H9 (cell line): ENCODE measurements around the gene PTGFRN. TPM values are rescaled to one million over a fixed set of nuclear protein-coding genes. Genes with fewer than 3 reads are reported as not detected.
A peak's percentile ranks its signal among the peaks of the same experiment; 100 is the strongest.

Source experiments
- DNase-seq: peaks from one replicate; pipeline ENCODE4 v3.0.0-alpha.2; 2017
- H2AFZ ChIP-seq: one replicate; pipeline ENCODE4 v1.6.1; 2013; ENCODE audit warnings: mild to moderate bottlenecking, low read length, control low read depth, moderate library complexity
- H2AK5ac ChIP-seq: 2 replicates; pipeline ENCODE4 v1.6.1; 2013; ENCODE audit warnings: low read length, control low read depth, mixed read lengths; ENCODE audit not compliant: insufficient read length
- H2BK120ac ChIP-seq: one replicate; pipeline ENCODE4 v1.6.1; 2013; ENCODE audit warnings: low read depth, mild to moderate bottlenecking, low read length, control low read depth, inconsistent platforms; ENCODE audit not compliant: poor library complexity, severe bottlenecking
- H2BK12ac ChIP-seq: 2 replicates; pipeline ENCODE4 v1.6.1; 2013; ENCODE audit warnings: low read length, control low read depth, mixed read lengths, low read depth; ENCODE audit not compliant: insufficient read length
- H2BK15ac ChIP-seq: 2 replicates; pipeline ENCODE4 v1.6.1; 2013; ENCODE audit warnings: low read depth, low read length, control low read depth
- H2BK20ac ChIP-seq: one replicate; pipeline ENCODE4 v1.6.1; 2013; ENCODE audit warnings: low read depth, mild to moderate bottlenecking, low read length, control low read depth, inconsistent platforms; ENCODE audit not compliant: poor library complexity, severe bottlenecking
- H2BK5ac ChIP-seq: 2 replicates; pipeline ENCODE4 v1.6.1; 2013; ENCODE audit warnings: low read length, control low read depth, mixed read lengths; ENCODE audit not compliant: insufficient read length
- H3K14ac ChIP-seq: 2 replicates; pipeline ENCODE4 v1.6.1; 2013; ENCODE audit warnings: low read length, control low read depth; ENCODE audit not compliant: insufficient read depth
- H3K18ac ChIP-seq: 2 replicates; pipeline ENCODE4 v1.6.1; 2013; ENCODE audit warnings: low read depth, mild to moderate bottlenecking, mixed read lengths, low read length, control low read depth; ENCODE audit not compliant: insufficient read length
- H3K23ac ChIP-seq: 2 replicates; pipeline ENCODE4 v1.6.1; 2013; ENCODE audit warnings: low read length, control low read depth, mixed read lengths, low read depth; ENCODE audit not compliant: insufficient read length
- H3K23me2 ChIP-seq: 2 replicates; pipeline ENCODE4 v1.6.1; 2013; ENCODE audit warnings: low read depth, mild to moderate bottlenecking, mixed read lengths, low read length, control low read depth; ENCODE audit not compliant: insufficient read length, poor library complexity, severe bottlenecking
- H3K27ac ChIP-seq: 2 replicates; pipeline ENCODE4 v1.5.1; 2013; ENCODE audit warnings: low read length, control low read depth, mixed read lengths, low read depth; ENCODE audit not compliant: insufficient read length
- H3K27me3 ChIP-seq: 2 replicates; pipeline ENCODE4 v1.6.1; 2013; ENCODE audit warnings: low read length, control low read depth, inconsistent platforms; ENCODE audit not compliant: insufficient read depth
- H3K4ac ChIP-seq: 2 replicates; pipeline ENCODE4 v1.6.1; 2013; ENCODE audit warnings: low read depth, mild to moderate bottlenecking, control low read depth, inconsistent platforms, low read length, moderate library complexity
- H3K4me1 ChIP-seq: 2 replicates; pipeline ENCODE4 v1.6.1; 2013; ENCODE audit warnings: low read length, control low read depth, inconsistent platforms; ENCODE audit not compliant: insufficient read depth
- H3K4me2 ChIP-seq: 2 replicates; pipeline ENCODE4 v1.6.1; 2013; ENCODE audit warnings: low read length, control low read depth, mixed read lengths; ENCODE audit not compliant: insufficient read length, insufficient read depth
- H3K56ac ChIP-seq: 2 replicates; pipeline ENCODE4 v1.6.1; 2013; ENCODE audit warnings: low read depth, mild to moderate bottlenecking, mixed read lengths, low read length, control low read depth; ENCODE audit not compliant: insufficient read length
- H3K79me1 ChIP-seq: 2 replicates; pipeline ENCODE4 v1.6.1; 2013; ENCODE audit warnings: low read depth, mild to moderate bottlenecking, moderate library complexity, low read length, control low read depth, inconsistent platforms; ENCODE audit not compliant: insufficient read depth, poor library complexity, severe bottlenecking
- H3K79me2 ChIP-seq: 2 replicates; pipeline ENCODE4 v1.6.1; 2013; ENCODE audit warnings: low read length, control low read depth, inconsistent platforms; ENCODE audit not compliant: insufficient read depth
- H3K9ac ChIP-seq: 2 replicates; pipeline ENCODE4 v1.6.1; 2013; ENCODE audit warnings: low read length, control low read depth, mixed read lengths; ENCODE audit not compliant: insufficient read length; ENCODE audit errors: extremely low read depth
- H3K9me3 ChIP-seq: one replicate; pipeline ENCODE4 v1.6.1; 2013; ENCODE audit warnings: low read depth, low read length, inconsistent platforms; ENCODE audit not compliant: control insufficient read depth
- H3T11ph ChIP-seq: one replicate; pipeline ENCODE4 v1.6.1; 2013; ENCODE audit warnings: mild to moderate bottlenecking, low read length, control low read depth, inconsistent platforms
- H4K20me1 ChIP-seq: one replicate; pipeline ENCODE4 v1.6.1; 2013; ENCODE audit not compliant: control insufficient read depth, insufficient read length, insufficient read depth
- H4K5ac ChIP-seq: 2 replicates; pipeline ENCODE4 v1.6.1; 2013; ENCODE audit warnings: low read depth, mild to moderate bottlenecking, mixed read lengths, low read length, control low read depth; ENCODE audit not compliant: insufficient read length
- H4K8ac ChIP-seq: replicated peaks from 2 replicates; pipeline ENCODE4 v1.6.1; 2013; ENCODE audit warnings: low read length, control low read depth, mixed read lengths, low read depth; ENCODE audit not compliant: insufficient read length
- H4K91ac ChIP-seq: 2 replicates; pipeline ENCODE4 v1.6.1; 2013; ENCODE audit warnings: low read depth, mild to moderate bottlenecking, moderate library complexity, mixed read lengths, low read length, control low read depth; ENCODE audit not compliant: insufficient read length
- H3K27ac Mint-ChIP-seq, 3 experiments: 2 replicates in 2 of 3; 3 replicates in 1 of 3; pipeline ENCODE4 v1.8.0; 2020 to 2021; ENCODE audit warnings: mixed read lengths in 3 of 3, mild to moderate bottlenecking in 1 of 3, moderate library complexity in 1 of 3
- H3K27me3 Mint-ChIP-seq: 2 replicates; pipeline ENCODE4 v1.8.0; 2021; ENCODE audit warnings: low read depth, mild to moderate bottlenecking, moderate library complexity, mixed read lengths
- H3K36me3 Mint-ChIP-seq, 3 experiments: 2 replicates in 2 of 3; 3 replicates in 1 of 3; pipeline ENCODE4 v1.8.0; 2020 to 2021; ENCODE audit warnings: low read depth in 3 of 3, mixed read lengths in 3 of 3; ENCODE audit not compliant: insufficient read depth in 1 of 3
- H3K4me1 Mint-ChIP-seq, 2 experiments: 2 replicates each; pipeline ENCODE4 v1.8.0; 2020; ENCODE audit warnings: mixed read lengths in 2 of 2
- H3K4me3 Mint-ChIP-seq, 2 experiments: 2 replicates in 1 of 2; 3 replicates in 1 of 2; pipeline ENCODE4 v1.8.0; 2020 to 2021; ENCODE audit warnings: mild to moderate bottlenecking in 2 of 2, mixed read lengths in 2 of 2, moderate library complexity in 1 of 2
- H3K9me3 Mint-ChIP-seq, 2 experiments: 2 replicates in 1 of 2; 3 replicates in 1 of 2; pipeline ENCODE4 v1.8.0; 2020; ENCODE audit warnings: mild to moderate bottlenecking in 2 of 2, mixed read lengths in 2 of 2, moderate library complexity in 1 of 2
- CTCF ChIP-seq: fragments of 200-600 bp; sonication (generic); conservative IDR thresholded peaks from 3 replicates; pipeline ENCODE4 v1.8.0; 2021; ENCODE audit warnings: antibody characterized with exemption, mild to moderate bottlenecking
- WGBS: extraction: QIAGEN DNeasy Blood & Tissue Kit; methylation state at CpG from one replicate; pipeline ENCODE4 v1.1.7; 2013; ENCODE audit warnings: missing lambda C conversion rate, low lambda C conversion rate, mixed read lengths; ENCODE audit not compliant: insufficient read length; ENCODE audit errors: extremely low coverage; 5-methylcytosine and 5-hydroxymethylcytosine counted together
- total RNA-seq: library from RNA; stranded (reverse); gene quantifications from 2 replicates; pipeline ENCODE4 v1.2.1, GENCODE V29; 2021

Gene PTGFRN
- total RNA-seq, 1 experiment from 2014 or later: 26.3 TPM

- Histone ChIP-seq H2BK12ac (no peak overlapping the region), H3K27me3 (no peaks in the 10 kb centered on the region), H3K4ac (no peak overlapping the region), H2BK5ac (no peak overlapping the region), H2AFZ (no peak overlapping the region), H3K14ac (no peak overlapping the region), H4K20me1 (no peaks in the 10 kb centered on the region), H3T11ph (no peak overlapping the region), H3K23ac (no peak overlapping the region), H3K27ac (no peak overlapping the region), H3K23me2 (no peaks in the 10 kb centered on the region), H3K56ac (no peak overlapping the region), H2BK120ac (no peak overlapping the region), H4K5ac (no peak overlapping the region), H2AK5ac (no peak overlapping the region), H3K4me1 (no peaks in the 10 kb centered on the region), H3K79me1 (no peaks in the 10 kb centered on the region), H3K18ac (no peak overlapping the region), H2BK20ac (no peak overlapping the region), H3K79me2 (no peaks in the 10 kb centered on the region), H3K9me3 (peaks cover 16% of the 10 kb centered on the region), H3K9ac (no peak overlapping the region), H3K4me2 (no peak overlapping the region), H2BK15ac (no peak overlapping the region), H4K8ac (no peak overlapping the region), H4K91ac (no peak overlapping the region)
- WGBS: no CpG with 5 or more reads among the region's 6 CpGs
- DNase-seq: no peak
- TF ChIP-seq CTCF: no peak
- H3K4me3 Mint-ChIP-seq: no peak overlapping the region
- H3K4me1 Mint-ChIP-seq: peaks cover 0 to 4% of the 10 kb centered on the region in 2 experiments; a peak in 1 of 4 replicates
- peaks cover 50 to 57% (median 56%) of the 10 kb centered on the region in 3 experiments for H3K36me3 Mint-ChIP-seq
- peaks cover 33 to 35% of the 10 kb centered on the region in 2 experiments for H3K9me3 Mint-ChIP-seq
- H3K27me3 Mint-ChIP-seq: no peaks in the 10 kb centered on the region
- 0 out of 7 replicates have a peak overlapping the region, but pooled peaks of 1 of the 3 experiments have one; percentile 18 for H3K27ac Mint-ChIP-seq
Measured at GRCh38 chr1:116971965-116972673, 62.4 kb downstream of the PTGFRN start.
